ENCODE measurements around the gene MRPS22.
A peak's percentile ranks its signal among the peaks of the same experiment; 100 is the strongest.
"Not testable (repeated sequence)": the region's sequence is repeated elsewhere in the genome, so short reads cannot be mapped to it uniquely, and the experiment has no call there.

MRPS22 gene

GRCh38 chr3:139312416-139312815 lies 31.4 kb upstream of the MRPS22 start:
- no peak for DNase-seq

- peak; percentile 59 for DNase-seq
Observed at GRCh38 chr3:139312959-139313358, 30.9 kb upstream of the MRPS22 start.

- no peak for DNase-seq
Observed at GRCh38 chr3:139313921-139314320, 29.9 kb upstream of the MRPS22 start.

GRCh38 chr3:139317215-139317614 lies 26.6 kb upstream of the MRPS22 start:
- DNase-seq = no peak

- DNase-seq = no peak
Observed at GRCh38 chr3:139317660-139318430, 26.0 kb upstream of the MRPS22 start.

GRCh38 chr3:139318431-139318816 lies 25.4 kb upstream of the MRPS22 start:
- no peak for DNase-seq

- no peak for DNase-seq
Observed at GRCh38 chr3:139318826-139319225, 25.0 kb upstream of the MRPS22 start.

GRCh38 chr3:139319428-139320402 lies 24.1 kb upstream of the MRPS22 start:
- no peak for DNase-seq

- DNase-seq = no peak
Observed at GRCh38 chr3:139320551-139321309, 23.1 kb upstream of the MRPS22 start.

GRCh38 chr3:139322346-139322745 lies 21.5 kb upstream of the MRPS22 start:
- DNase-seq = no peak

GRCh38 chr3:139323146-139323545 lies 20.7 kb upstream of the MRPS22 start:
- DNase-seq = no peak

GRCh38 chr3:139324456-139324855 lies 19.4 kb upstream of the MRPS22 start:
- DNase-seq = no peak

- DNase-seq = no peak
Observed at GRCh38 chr3:139325551-139325950, 18.3 kb upstream of the MRPS22 start.

GRCh38 chr3:139326131-139326530 lies 17.7 kb upstream of the MRPS22 start:
- DNase-seq = no peak

- DNase-seq = no peak
Observed at GRCh38 chr3:139326707-139327106, 17.1 kb upstream of the MRPS22 start.

GRCh38 chr3:139327231-139327630 lies 16.6 kb upstream of the MRPS22 start:
- no peak for DNase-seq

- no peak for DNase-seq
Observed at GRCh38 chr3:139327861-139328260, 16.0 kb upstream of the MRPS22 start.

GRCh38 chr3:139328356-139328755 lies 15.5 kb upstream of the MRPS22 start:
- no peak for DNase-seq

- DNase-seq = peak; percentile 72
Observed at GRCh38 chr3:139329364-139329850, 14.4 kb upstream of the MRPS22 start.

- no peak for DNase-seq
Observed at GRCh38 chr3:139332092-139332491, 11.7 kb upstream of the MRPS22 start.

- not testable (repeated sequence) for DNase-seq
Observed at GRCh38 chr3:139334675-139335074, 9.1 kb upstream of the MRPS22 start.

GRCh38 chr3:139338405-139338804 lies 5.4 kb upstream of the MRPS22 start:
- DNase-seq = no peak
